GM12878 (cell line): ENCODE measurements around the gene ERCC5.

ENCODE experiments used
- ATF3 ChIP-seq: IDR thresholded peaks from 2 replicates; pipeline ENCODE4 v1.6.1; 2011; ENCODE audit warnings: low read depth, mild to moderate bottlenecking, low read length, moderate library complexity, borderline replicate concordance; ENCODE audit errors: extremely low read depth
- EP300 ChIP-seq, 2 experiments: fragments of 150-350 bp in 1 of 2; IDR thresholded peaks; 2 replicates each; pipeline ENCODE4 v1.6.1; 2011 to 2012; ENCODE audit warnings: low read depth in 2 of 2, low read length in 2 of 2, borderline replicate concordance in 1 of 2, improper control_type of control experiment in 1 of 2, inconsistent platforms in 1 of 2; ENCODE audit not compliant: control insufficient read depth in 1 of 2
- FOXM1 ChIP-seq: IDR thresholded peaks from 2 replicates; pipeline ENCODE4 v1.6.1; 2012; ENCODE audit warnings: low read depth, mild to moderate bottlenecking, inconsistent platforms, low read length, moderate library complexity
- HDAC2 ChIP-seq: fragments of 200-600 bp; sonication (generic); IDR thresholded peaks from 2 replicates; pipeline ENCODE4 v1.6.1; 2017
- HDAC6 ChIP-seq: fragments of 200-600 bp; sonication (generic); IDR thresholded peaks from one replicate; pipeline ENCODE4 v1.8.0; 2017; ENCODE audit warnings: antibody characterized with exemption; ENCODE audit not compliant: unreplicated experiment
- NFIC ChIP-seq: IDR thresholded peaks from 2 replicates; pipeline ENCODE4 v1.6.1; 2012; ENCODE audit warnings: low read depth, mild to moderate bottlenecking, inconsistent platforms, low read length, moderate library complexity
- POLR2AphosphoS5 ChIP-seq: IDR thresholded peaks from 2 replicates; pipeline ENCODE4 v1.6.1; 2011; ENCODE audit warnings: mild to moderate bottlenecking, low read length, inconsistent platforms
- RCOR1 ChIP-seq: conservative IDR thresholded peaks from 2 replicates; pipeline ENCODE4 v1.6.1; 2012; ENCODE audit warnings: low read depth, low read length, improper control_type of control experiment
- TAF1 ChIP-seq: IDR thresholded peaks from 2 replicates; pipeline ENCODE4 v1.6.1; 2011; ENCODE audit warnings: mild to moderate bottlenecking, low read depth, low read length, borderline replicate concordance
- TARDBP ChIP-seq: IDR thresholded peaks from 2 replicates; pipeline ENCODE4 v1.6.1; 2016; ENCODE audit warnings: borderline replicate concordance
- TF ChIP-seq, protein P1 (sequence below), 3 experiments: IDR thresholded peaks in 2 of 3; conservative IDR thresholded peaks in 1 of 3; 2 replicates each; pipeline ENCODE4 v1.5.1; 2011; ENCODE audit warnings: low read depth in 3 of 3, low read length in 3 of 3, mild to moderate bottlenecking in 3 of 3, control low read depth in 2 of 3, moderate library complexity in 2 of 3, inconsistent platforms in 1 of 3, mixed read lengths in 1 of 3; ENCODE audit not compliant: control insufficient read depth in 2 of 3, insufficient read depth in 1 of 3; ENCODE audit errors: extremely low read depth in 1 of 3
- TF ChIP-seq, protein P2 (sequence below): IDR thresholded peaks from 2 replicates; pipeline ENCODE4 v1.6.1; 2012; ENCODE audit warnings: improper control_type of control experiment, low read depth, low read length; ENCODE audit not compliant: insufficient replicate concordance

DNA sequence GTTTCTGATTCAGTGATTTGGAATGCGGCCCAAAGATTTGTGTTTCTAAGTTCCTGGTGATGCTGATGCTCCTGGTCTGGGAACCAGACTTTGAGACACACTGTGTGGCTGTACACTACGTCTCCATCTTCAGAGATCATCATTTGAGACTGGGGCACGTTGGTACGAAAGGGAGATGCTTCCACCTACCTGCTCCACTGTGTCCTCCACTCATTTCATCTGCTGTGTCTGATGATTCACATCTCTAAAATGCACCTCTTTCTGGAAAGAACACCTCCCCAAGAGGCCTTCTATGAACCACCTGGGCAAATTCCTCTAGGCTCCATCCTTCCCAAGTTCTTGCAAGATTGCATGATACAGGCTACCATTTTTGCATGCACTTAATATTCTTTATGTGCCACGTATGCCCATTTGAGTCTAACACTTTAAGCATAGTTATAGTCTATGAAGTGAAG is 58.6 kb downstream of the ERCC5 start:
- TF ChIP-seq EP300 (IDR thresholded peaks at IDR 0.05; ENCODE audit: borderline replicate concordance in 1 of 2, control insufficient read depth in 1 of 2, low read depth in 2 of 2, low read length in 2 of 2) (no peak), RCOR1 (no peak), FOXM1 (no peak), POLR2AphosphoS5 (no peak), HDAC2 (no peak), NFIC (no peak), ATF3 (no peak), TARDBP (no peak), HDAC6 (no peak), TAF1 (no peak)
- TF ChIP-seq, protein P1, sequence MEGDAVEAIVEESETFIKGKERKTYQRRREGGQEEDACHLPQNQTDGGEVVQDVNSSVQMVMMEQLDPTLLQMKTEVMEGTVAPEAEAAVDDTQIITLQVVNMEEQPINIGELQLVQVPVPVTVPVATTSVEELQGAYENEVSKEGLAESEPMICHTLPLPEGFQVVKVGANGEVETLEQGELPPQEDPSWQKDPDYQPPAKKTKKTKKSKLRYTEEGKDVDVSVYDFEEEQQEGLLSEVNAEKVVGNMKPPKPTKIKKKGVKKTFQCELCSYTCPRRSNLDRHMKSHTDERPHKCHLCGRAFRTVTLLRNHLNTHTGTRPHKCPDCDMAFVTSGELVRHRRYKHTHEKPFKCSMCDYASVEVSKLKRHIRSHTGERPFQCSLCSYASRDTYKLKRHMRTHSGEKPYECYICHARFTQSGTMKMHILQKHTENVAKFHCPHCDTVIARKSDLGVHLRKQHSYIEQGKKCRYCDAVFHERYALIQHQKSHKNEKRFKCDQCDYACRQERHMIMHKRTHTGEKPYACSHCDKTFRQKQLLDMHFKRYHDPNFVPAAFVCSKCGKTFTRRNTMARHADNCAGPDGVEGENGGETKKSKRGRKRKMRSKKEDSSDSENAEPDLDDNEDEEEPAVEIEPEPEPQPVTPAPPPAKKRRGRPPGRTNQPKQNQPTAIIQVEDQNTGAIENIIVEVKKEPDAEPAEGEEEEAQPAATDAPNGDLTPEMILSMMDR (IDR thresholded peaks at IDR 0.05 in 2 of 3, conservative IDR thresholded peaks at IDR 0.05 in 1 of 3; ENCODE audit: control insufficient read depth in 2 of 3, extremely low read depth in 1 of 3, insufficient read depth in 1 of 3, low read depth in 3 of 3, low read length in 3 of 3), result no peak
- TF ChIP-seq, protein P2, sequence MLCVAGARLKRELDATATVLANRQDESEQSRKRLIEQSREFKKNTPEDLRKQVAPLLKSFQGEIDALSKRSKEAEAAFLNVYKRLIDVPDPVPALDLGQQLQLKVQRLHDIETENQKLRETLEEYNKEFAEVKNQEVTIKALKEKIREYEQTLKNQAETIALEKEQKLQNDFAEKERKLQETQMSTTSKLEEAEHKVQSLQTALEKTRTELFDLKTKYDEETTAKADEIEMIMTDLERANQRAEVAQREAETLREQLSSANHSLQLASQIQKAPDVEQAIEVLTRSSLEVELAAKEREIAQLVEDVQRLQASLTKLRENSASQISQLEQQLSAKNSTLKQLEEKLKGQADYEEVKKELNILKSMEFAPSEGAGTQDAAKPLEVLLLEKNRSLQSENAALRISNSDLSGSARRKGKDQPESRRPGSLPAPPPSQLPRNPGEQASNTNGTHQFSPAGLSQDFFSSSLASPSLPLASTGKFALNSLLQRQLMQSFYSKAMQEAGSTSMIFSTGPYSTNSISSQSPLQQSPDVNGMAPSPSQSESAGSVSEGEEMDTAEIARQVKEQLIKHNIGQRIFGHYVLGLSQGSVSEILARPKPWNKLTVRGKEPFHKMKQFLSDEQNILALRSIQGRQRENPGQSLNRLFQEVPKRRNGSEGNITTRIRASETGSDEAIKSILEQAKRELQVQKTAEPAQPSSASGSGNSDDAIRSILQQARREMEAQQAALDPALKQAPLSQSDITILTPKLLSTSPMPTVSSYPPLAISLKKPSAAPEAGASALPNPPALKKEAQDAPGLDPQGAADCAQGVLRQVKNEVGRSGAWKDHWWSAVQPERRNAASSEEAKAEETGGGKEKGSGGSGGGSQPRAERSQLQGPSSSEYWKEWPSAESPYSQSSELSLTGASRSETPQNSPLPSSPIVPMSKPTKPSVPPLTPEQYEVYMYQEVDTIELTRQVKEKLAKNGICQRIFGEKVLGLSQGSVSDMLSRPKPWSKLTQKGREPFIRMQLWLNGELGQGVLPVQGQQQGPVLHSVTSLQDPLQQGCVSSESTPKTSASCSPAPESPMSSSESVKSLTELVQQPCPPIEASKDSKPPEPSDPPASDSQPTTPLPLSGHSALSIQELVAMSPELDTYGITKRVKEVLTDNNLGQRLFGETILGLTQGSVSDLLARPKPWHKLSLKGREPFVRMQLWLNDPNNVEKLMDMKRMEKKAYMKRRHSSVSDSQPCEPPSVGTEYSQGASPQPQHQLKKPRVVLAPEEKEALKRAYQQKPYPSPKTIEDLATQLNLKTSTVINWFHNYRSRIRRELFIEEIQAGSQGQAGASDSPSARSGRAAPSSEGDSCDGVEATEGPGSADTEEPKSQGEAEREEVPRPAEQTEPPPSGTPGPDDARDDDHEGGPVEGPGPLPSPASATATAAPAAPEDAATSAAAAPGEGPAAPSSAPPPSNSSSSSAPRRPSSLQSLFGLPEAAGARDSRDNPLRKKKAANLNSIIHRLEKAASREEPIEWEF, result no peak
